Erythroblast (primary cell): ENCODE measurements around the gene ADRA2C.

ENCODE experiments used
- GATA1 ChIP-seq: IDR thresholded peaks from 2 replicates; pipeline ENCODE4 v1.6.1; 2011; ENCODE audit warnings: low read depth, mild to moderate bottlenecking, control low read depth, low read length, moderate library complexity
- POLR2A ChIP-seq: IDR thresholded peaks from 2 replicates; pipeline ENCODE4 v1.6.1; 2011; ENCODE audit warnings: mild to moderate bottlenecking, low read length

- TF ChIP-seq POLR2A (no peak), GATA1 (no peak)
These were observed 47.9 kb downstream of the ADRA2C start for GRCh38 chr4:3814053-3814570.
